Measurements from ENCODE around the gene TTC31.

Gene TTC31

DNA sequence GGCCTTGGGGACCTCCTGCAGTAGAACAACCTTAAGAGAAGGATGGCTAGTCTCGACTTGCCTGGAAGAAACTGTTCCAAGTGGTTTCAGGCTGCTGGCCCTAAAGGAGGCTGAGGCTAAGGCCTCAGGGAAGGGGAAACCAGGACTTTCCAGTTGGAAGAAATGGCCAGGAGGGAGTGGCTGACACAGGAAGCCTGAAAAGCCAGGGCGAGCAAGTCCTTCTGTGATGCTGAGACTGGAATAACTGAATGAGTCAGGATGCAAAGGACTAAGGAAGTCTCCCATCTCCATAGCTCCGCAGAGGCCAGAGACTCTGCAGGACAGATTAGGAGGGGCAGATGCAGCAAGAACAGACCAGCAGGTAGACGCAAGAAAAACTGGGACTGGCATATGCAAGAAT is 54.3 kb downstream of the TTC31 start:
- DNase-seq (ENCODE audit: low spot score), result no peak

DNA sequence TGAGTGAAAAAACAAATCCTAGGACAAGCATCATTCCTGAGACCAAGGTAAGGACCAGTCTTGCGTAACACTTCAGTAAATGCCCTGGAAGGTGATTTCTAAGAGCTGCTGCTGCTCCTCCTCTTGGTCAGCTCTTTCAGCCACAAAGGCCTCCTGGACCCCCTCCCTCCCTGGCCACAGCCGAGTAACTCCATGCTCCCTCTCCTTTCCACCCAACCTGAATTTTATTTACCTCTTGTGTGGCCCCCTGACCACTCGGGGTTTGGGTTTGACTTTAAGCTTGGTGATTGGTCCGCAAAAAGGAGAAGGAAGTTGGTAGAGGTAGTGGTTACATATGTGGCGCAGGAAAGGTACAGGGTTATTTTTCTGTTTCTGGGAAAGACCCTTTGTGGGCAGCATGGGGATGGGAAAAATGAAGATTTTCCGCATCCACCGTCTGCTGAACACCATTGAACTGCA is 56.0 kb downstream of the TTC31 start:
- no peaks in the 10 kb centered on the region for H3K9me3 ChIP-seq (ENCODE audit: severe bottlenecking)
- no peak overlapping the region for H3K27ac ChIP-seq (ENCODE audit: poor library complexity, severe bottlenecking)
- no peak for DNase-seq (ENCODE audit: low spot score)

More for the DNA sequence above, 54.3 kb downstream of the TTC31 start:
- no peak for TF ChIP-seq CTCF (IDR thresholded peaks at IDR 0.05; ENCODE audit: poor library complexity, severe bottlenecking)
- Histone ChIP-seq H3K9me3 (ENCODE audit: severe bottlenecking) (no peaks in the 10 kb centered on the region), H3K36me3 (ENCODE audit: low read depth) (peaks cover 8% of the 10 kb centered on the region; the same call in 1 of the 2 replicates), H3K4me1 (ENCODE audit: insufficient read depth, poor library complexity, severe bottlenecking) (peaks cover 7% of the 10 kb centered on the region), H3K27me3 (ENCODE audit: insufficient read depth, poor library complexity, severe bottlenecking) (no peaks in the 10 kb centered on the region), H3K27ac (ENCODE audit: poor library complexity, severe bottlenecking) (no peak overlapping the region), H3K4me3 (ENCODE audit: severe bottlenecking) (no peak overlapping the region)
- ATAC-seq (ENCODE audit: low read depth), result peak; percentile 53

DNA sequence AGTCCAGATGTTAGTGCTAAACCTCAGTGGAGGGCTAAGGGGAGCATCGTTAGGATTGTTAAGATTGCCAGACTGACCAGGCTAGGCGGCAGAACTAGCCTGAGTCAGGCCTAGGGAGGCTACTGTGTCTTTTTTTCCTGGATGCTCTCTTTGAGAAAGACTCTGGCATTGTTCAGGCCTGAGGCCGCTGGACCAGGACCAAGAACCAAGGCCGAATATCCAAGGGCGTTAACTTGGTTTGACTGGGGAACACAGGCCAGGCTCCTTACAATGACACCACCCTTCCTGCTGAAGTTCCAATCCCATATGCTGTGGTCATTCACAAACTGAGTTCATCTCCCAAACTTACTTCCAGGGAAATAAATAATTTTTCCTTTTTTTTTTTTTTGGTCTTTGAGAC is 57.4 kb downstream of the TTC31 start:
- Histone ChIP-seq H3K9me3 (ENCODE audit: severe bottlenecking) (no peaks in the 10 kb centered on the region), H3K27ac (ENCODE audit: poor library complexity, severe bottlenecking) (no peak overlapping the region), H3K4me1 (ENCODE audit: insufficient read depth, poor library complexity, severe bottlenecking) (peaks cover 7% of the 10 kb centered on the region), H3K27me3 (ENCODE audit: insufficient read depth, poor library complexity, severe bottlenecking) (no peaks in the 10 kb centered on the region), H3K4me3 (ENCODE audit: severe bottlenecking) (no peak overlapping the region), H3K36me3 (ENCODE audit: low read depth) (no peaks in the 10 kb centered on the region)
- no peak for TF ChIP-seq CTCF (IDR thresholded peaks at IDR 0.05; ENCODE audit: poor library complexity, severe bottlenecking)
- no peak for DNase-seq (ENCODE audit: low spot score)
- ATAC-seq (ENCODE audit: low read depth), result no peak

More for the DNA sequence above, 56.0 kb downstream of the TTC31 start:
- no peak for TF ChIP-seq CTCF (IDR thresholded peaks at IDR 0.05; ENCODE audit: poor library complexity, severe bottlenecking)
- Histone ChIP-seq H3K4me3 (ENCODE audit: severe bottlenecking) (no peak overlapping the region), H3K27me3 (ENCODE audit: insufficient read depth, poor library complexity, severe bottlenecking) (no peaks in the 10 kb centered on the region), H3K4me1 (ENCODE audit: insufficient read depth, poor library complexity, severe bottlenecking) (peaks cover 7% of the 10 kb centered on the region), H3K36me3 (ENCODE audit: low read depth) (no peaks in the 10 kb centered on the region)
- ATAC-seq (ENCODE audit: low read depth), result no peak

DNA sequence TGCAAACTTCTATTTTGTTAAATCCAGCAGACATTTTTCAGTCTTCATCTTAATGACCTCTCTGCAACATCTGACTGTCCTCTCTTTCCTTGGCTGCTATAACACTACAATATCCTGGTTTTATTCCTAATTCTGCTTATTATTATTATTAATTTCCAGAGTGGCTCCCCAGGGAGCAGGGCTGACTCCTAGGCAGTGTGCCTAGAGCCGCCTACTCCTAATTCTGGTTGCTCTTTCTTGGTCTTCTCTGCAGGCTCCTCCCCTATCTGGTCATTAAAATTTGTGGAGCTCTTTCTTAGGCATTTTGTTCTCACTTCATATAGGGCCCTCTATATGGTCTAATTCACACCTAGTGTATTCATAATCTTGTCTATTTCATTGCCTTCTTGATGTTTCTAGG is 60.1 kb downstream of the TTC31 start:
- H3K27me3 ChIP-seq (ENCODE audit: insufficient read depth, poor library complexity, severe bottlenecking), result no peaks in the 10 kb centered on the region
- no peaks in the 10 kb centered on the region for H3K36me3 ChIP-seq (ENCODE audit: low read depth)
- H3K9me3 ChIP-seq (ENCODE audit: severe bottlenecking), result no peaks in the 10 kb centered on the region
- DNase-seq (ENCODE audit: low spot score) (no peak), ATAC-seq (ENCODE audit: low read depth) (no peak)
- H3K4me1 ChIP-seq (ENCODE audit: insufficient read depth, poor library complexity, severe bottlenecking), result no peaks in the 10 kb centered on the region
- no peak for TF ChIP-seq CTCF (IDR thresholded peaks at IDR 0.05; ENCODE audit: poor library complexity, severe bottlenecking)
- H3K27ac ChIP-seq (ENCODE audit: poor library complexity, severe bottlenecking), result no peak overlapping the region
- H3K4me3 ChIP-seq (ENCODE audit: severe bottlenecking), result no peak overlapping the region
